Effector memory CD4-positive, alpha-beta T cell (primary cell): ENCODE measurements around the gene MAML1.
"Not testable (repeated sequence)": the region's sequence is repeated elsewhere in the genome, so short reads cannot be mapped to it uniquely, and the experiment has no call there.

ENCODE experiments used
- DNase-seq, 3 donors: peaks; one replicate each; pipeline ENCODE4 v3.0.0-alpha.2; 2020
- H3K27ac ChIP-seq: 2 replicates; pipeline ENCODE4 v1.7.0; 2013; ENCODE audit warnings: mild to moderate bottlenecking, low read length, moderate library complexity; ENCODE audit not compliant: insufficient read depth, poor library complexity, severe bottlenecking
- H3K27me3 ChIP-seq: replicated peaks from 2 replicates; pipeline ENCODE4 v1.7.0; 2013; ENCODE audit warnings: mild to moderate bottlenecking, low read length; ENCODE audit not compliant: insufficient read depth, control insufficient read depth, poor library complexity, severe bottlenecking
- H3K36me3 ChIP-seq: 2 replicates; pipeline ENCODE4 v1.7.0; 2013; ENCODE audit warnings: mild to moderate bottlenecking, low read length, moderate library complexity; ENCODE audit not compliant: control insufficient read depth, insufficient read depth
- H3K4me1 ChIP-seq: 2 replicates; pipeline ENCODE4 v1.7.0; 2013; ENCODE audit warnings: low read length, mild to moderate bottlenecking; ENCODE audit not compliant: control insufficient read depth, insufficient read depth, poor library complexity, severe bottlenecking
- H3K4me3 ChIP-seq: 2 replicates; pipeline ENCODE4 v1.7.0; 2013; ENCODE audit warnings: low read length, low read depth, mild to moderate bottlenecking; ENCODE audit not compliant: insufficient read depth, poor library complexity, severe bottlenecking
- H3K9me3 ChIP-seq: 2 replicates; pipeline ENCODE4 v1.7.0; 2013; ENCODE audit warnings: mild to moderate bottlenecking, low read length, moderate library complexity; ENCODE audit not compliant: control insufficient read depth
- total RNA-seq, 3 donors: gene quantifications; one replicate each; lab custom pipeline; 2026; lab: John Stamatoyannopoulos, UW

MAML1 gene, protein sequence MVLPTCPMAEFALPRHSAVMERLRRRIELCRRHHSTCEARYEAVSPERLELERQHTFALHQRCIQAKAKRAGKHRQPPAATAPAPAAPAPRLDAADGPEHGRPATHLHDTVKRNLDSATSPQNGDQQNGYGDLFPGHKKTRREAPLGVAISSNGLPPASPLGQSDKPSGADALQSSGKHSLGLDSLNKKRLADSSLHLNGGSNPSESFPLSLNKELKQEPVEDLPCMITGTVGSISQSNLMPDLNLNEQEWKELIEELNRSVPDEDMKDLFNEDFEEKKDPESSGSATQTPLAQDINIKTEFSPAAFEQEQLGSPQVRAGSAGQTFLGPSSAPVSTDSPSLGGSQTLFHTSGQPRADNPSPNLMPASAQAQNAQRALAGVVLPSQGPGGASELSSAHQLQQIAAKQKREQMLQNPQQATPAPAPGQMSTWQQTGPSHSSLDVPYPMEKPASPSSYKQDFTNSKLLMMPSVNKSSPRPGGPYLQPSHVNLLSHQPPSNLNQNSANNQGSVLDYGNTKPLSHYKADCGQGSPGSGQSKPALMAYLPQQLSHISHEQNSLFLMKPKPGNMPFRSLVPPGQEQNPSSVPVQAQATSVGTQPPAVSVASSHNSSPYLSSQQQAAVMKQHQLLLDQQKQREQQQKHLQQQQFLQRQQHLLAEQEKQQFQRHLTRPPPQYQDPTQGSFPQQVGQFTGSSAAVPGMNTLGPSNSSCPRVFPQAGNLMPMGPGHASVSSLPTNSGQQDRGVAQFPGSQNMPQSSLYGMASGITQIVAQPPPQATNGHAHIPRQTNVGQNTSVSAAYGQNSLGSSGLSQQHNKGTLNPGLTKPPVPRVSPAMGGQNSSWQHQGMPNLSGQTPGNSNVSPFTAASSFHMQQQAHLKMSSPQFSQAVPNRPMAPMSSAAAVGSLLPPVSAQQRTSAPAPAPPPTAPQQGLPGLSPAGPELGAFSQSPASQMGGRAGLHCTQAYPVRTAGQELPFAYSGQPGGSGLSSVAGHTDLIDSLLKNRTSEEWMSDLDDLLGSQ
- 47.4 to 70.5 (median 51.9) reads per million in 3 donors for total RNA-seq

DNA sequence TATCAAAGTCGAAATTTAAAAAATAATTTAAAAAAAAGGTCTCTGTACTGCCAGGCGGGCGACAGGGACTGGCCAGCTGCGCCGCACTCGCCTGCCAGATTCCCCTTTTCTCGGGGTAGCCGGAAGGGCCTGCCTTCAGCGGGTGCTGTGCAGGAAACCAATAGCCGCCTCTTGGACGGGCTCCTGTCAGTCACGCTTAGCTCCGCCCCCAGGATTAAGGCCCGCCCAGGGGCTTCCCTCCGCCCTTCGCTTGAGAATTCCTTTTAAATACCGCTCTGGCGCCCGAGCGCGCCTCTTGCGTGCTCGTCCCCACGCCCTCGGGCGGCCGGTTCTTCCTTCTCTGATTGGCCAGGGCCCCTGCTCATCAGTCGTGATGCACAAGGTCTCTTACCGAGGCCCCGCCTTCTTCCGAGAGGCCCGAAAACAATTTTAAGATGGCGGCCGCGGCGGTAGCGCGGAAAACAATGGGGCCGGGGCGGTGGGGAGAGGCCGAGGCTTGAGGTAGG lies at the start of gene MAML1:
TSS of gene MAML1 (plus strand) at position 411 of the 506 bp plus-strand sequence. CDS start 291 bp downstream, outside the sequence.
- peak; percentile 97 to 99 (median 99) for DNase-seq

DNA sequence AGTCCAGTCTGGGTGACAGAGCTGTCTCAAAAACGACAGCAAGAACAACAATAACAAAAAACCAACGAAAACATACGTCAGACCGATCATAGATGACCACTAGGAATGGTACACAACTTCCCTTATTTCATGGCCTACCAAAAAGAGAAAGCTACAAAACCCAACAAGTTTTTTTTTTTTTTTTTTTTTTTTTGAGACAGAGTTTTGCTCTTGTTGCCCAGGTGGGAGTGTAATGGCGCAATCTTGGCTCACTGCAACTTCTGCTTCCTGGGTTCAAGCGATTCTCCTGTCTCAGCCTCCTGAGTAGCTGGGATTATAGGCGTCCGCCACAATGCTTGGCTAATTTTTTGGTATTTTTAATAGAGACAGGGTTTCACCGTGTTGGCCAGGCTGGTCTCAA lies 43.4 kb upstream of the MAML1 start:
- H3K27me3 ChIP-seq, DNase-seq: not testable (repeated sequence)

More for the DNA sequence above, at the start of gene MAML1:
- peak within 1 kb of the TSS; percentile 79 for H3K4me3 ChIP-seq
- H3K4me1 ChIP-seq: peaks cover 14% of the 10 kb centered on the region
- H3K9me3 ChIP-seq: no peaks in the 10 kb centered on the region
- peaks cover 18% of the 10 kb centered on the region for H3K36me3 ChIP-seq
- peak within 1 kb of the TSS; percentile 95 for H3K27ac ChIP-seq
- H3K27me3 ChIP-seq: no peaks in the 10 kb centered on the region

DNA sequence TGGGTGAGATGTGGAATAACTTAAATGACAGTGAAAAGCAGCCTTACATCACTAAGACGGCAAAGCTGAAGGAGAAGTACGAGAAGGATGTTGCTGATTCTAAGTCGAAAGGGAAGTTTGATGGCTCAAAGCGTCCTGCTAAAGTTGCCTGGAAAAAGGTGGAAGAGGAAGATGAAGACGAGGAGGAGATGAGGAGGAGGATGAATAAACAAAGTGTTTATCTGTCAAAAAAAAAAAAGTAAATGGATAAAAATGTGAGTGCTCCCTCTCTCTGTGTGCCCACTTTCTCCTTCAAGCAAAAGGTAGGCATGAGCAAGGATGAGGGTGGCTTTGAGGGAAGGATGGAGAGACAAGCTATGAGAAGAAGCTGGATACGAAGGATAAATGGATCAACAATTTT lies 38.1 kb upstream of the MAML1 start:
- H3K4me1 ChIP-seq: peaks cover 16% of the 10 kb centered on the region
- no peak overlapping the region for H3K27ac ChIP-seq
- DNase-seq: no peak
- H3K9me3 ChIP-seq: no peaks in the 10 kb centered on the region
- H3K27me3 ChIP-seq: no peaks in the 10 kb centered on the region
- no peak overlapping the region for H3K4me3 ChIP-seq
- H3K36me3 ChIP-seq: no peaks in the 10 kb centered on the region

More for the DNA sequence above, 43.4 kb upstream of the MAML1 start:
- H3K27ac ChIP-seq, H3K4me1 ChIP-seq, H3K4me3 ChIP-seq, H3K9me3 ChIP-seq, H3K36me3 ChIP-seq: not testable (repeated sequence)

DNA sequence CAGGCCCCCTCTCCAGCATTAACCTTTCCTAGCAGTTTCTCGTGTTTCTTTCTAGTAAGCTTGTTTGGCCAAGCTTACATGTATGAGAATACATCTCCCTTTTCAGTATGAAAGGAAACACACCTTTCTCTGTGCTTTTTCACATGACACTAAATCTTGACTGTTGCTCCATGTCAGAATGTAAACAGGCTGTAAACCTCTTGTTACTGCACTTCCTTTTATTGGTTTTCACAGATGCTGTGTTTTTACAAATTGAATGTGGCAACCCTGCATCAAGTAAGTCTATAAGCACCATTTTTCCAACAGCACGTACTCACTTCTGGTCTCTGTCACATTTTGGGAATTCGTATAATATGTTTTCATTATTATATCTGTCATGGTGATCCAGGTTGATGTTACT lies 36.0 kb upstream of the MAML1 start:
- Histone ChIP-seq H3K27ac (no peak overlapping the region), H3K27me3 (no peaks in the 10 kb centered on the region), H3K4me3 (no peak overlapping the region), H3K36me3 (no peaks in the 10 kb centered on the region), H3K9me3 (no peaks in the 10 kb centered on the region), H3K4me1 (peaks cover 26% of the 10 kb centered on the region)
- no peak for DNase-seq

DNA sequence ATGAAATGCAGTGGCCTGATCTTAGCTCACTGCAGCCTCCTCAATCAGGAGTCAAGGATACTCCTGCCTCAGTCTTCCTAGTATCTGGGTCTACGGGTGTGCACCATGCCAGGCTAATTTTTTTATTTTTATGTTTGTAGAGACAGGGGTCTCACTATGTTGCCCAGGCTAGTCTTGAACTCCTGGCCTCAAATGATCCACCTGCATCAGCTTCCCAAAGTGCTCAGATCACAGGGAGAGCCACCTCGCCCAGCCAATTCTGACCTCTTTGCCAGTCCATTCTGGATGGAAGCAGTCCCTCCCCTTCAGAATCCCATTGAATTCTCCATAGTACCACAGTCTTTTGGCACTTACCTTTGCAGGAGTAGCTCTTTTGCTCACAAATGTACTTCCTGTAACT lies 35.5 kb upstream of the MAML1 start:
- no peak for DNase-seq
- peak overlapping the region; percentile 96 for H3K27ac ChIP-seq
- H3K4me3 ChIP-seq: no peak overlapping the region

DNA sequence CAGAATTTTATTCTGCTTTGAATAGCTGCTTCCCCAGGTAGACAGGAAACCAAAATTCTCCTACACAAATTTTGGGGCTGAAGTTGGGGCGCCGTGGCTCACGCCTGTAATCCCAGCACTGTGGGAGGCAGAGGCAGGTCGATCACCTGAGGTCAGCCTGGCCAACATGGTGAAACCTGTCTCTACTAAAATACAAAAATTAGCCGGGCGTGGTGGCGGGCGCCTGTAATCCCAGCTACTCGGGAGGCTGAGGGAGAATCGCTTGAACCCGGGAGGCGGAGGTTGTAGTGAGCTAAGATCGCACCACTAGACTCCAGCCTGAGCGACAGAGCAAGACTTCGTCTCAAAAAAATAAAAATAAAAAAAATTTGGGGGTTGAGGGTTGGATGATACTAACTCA lies 35.1 kb upstream of the MAML1 start:
- not testable (repeated sequence) for DNase-seq, H3K36me3 ChIP-seq, H3K27me3 ChIP-seq, H3K4me3 ChIP-seq, H3K9me3 ChIP-seq
- Histone ChIP-seq H3K4me1 (peaks cover 29% of the 10 kb centered on the region), H3K27ac (peak overlapping the region; percentile 96)

More for the DNA sequence above, 35.5 kb upstream of the MAML1 start:
- no peaks in the 10 kb centered on the region for H3K9me3 ChIP-seq
- H3K4me1 ChIP-seq: peaks cover 29% of the 10 kb centered on the region
- no peaks in the 10 kb centered on the region for H3K27me3 ChIP-seq
- H3K36me3 ChIP-seq: no peaks in the 10 kb centered on the region

DNA sequence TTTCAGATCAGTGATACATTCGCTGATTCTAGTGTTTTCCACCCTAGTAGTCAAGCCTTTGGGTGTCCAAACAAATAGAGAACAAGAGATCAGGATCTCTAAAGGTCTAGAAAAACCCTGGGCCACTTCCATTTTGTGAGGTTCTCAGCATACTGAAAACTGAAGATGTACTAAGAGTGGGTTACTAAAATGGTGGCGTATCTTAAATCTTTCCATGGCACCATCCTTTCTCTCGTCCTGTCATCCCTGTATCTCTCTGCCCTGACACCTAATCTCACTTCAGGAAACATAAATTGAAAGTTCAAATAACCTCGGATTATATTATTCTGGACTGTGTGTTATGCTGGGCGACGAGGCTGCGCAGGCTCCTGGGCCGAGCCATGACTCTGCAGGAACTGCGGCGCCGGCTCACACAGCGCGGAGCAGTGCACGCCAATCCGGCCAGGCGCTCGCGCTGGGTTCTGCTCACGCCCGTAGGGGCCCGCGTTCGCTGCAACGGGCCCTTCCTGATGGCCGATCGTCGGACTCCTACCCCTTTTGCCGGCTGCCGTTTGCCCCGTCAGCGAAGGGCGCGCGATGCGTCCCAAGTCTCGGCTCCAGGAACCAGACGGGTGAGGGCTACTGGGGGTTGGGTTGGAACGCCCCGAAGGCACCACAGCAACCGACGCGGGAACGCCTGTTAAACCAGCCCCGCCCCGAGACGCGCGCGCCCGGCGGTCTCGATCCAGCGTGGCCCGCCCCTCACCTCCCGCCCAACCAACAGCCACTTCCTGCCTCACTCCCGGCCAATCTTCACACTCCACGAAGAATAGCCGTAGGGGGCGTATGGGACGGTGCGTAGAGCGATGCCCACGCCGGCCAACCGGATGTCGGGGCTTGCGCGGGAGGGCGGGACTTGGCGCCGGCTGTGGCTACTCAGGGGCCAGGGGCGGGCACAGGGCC lies 34.4 kb upstream of the MAML1 start:
- Histone ChIP-seq H3K27me3 (no peaks in the 10 kb centered on the region), H3K4me1 (peaks cover 29% of the 10 kb centered on the region), H3K9me3 (no peaks in the 10 kb centered on the region), H3K36me3 (no peaks in the 10 kb centered on the region), H3K4me3 (peak overlapping the region; percentile 95), H3K27ac (peak overlapping the region; percentile 98)
- peak; percentile 98 to 99 (median 98) for DNase-seq

DNA sequence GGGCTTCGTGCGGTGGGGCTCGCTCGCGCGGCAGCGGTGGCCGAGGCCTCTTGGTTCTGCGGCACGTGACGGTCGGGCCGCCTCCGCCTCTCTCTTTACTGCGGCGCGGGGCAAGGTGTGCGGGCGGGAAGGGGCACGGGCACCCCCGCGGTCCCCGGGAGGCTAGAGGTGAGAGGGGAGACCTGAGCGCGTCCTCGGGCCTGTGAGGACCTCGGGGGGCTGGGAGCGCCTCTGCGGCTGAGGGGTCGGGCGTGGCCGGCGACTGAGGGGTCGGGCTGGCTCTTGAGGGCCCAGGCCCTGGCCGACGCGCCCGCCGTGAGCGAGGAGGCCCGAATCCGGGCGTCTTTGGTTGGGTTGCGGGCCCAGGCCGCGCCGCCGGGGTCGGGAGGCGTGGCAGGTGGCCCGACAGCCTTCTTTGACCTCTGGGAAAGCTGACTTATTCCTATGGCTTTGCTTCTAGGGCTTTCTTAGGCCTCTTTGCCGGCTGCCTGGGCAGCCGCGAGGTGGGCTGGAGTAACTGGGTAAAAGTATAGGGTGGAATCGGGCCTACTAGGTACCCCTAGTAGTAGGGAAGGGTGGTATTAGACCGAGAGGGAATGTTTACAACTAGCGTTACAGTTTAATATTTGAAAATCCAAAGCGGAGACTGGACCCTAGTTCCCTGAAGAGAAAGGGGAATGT lies 33.5 kb upstream of the MAML1 start, which contains the start of gene CANX:
TSS of gene CANX (plus strand) at position 33 of the 681 bp plus-strand sequence. CDS start 6,715 bp downstream, outside the sequence.
- no peak for DNase-seq
- peaks cover 29% of the 10 kb centered on the region for H3K4me1 ChIP-seq
- H3K27me3 ChIP-seq: no peaks in the 10 kb centered on the region
- H3K36me3 ChIP-seq: no peaks in the 10 kb centered on the region
- peak within 1 kb of the TSS; percentile 98 for H3K27ac ChIP-seq
- no peaks in the 10 kb centered on the region for H3K9me3 ChIP-seq
- H3K4me3 ChIP-seq: peak within 1 kb of the TSS; percentile 95
